ENCODE data around the gene MLX.
"Not testable (repeated sequence)": the region's sequence is repeated elsewhere in the genome, so short reads cannot be mapped to it uniquely, and the experiment has no call there.

MLX gene

GRCh38 chr17:42537156-42537805 lies 29.6 kb upstream of the MLX start:
- no peak overlapping the region; the same call in 1 of the 2 replicates for H2AFZ ChIP-seq (ENCODE audit: low read length)
- H3F3A ChIP-seq (ENCODE audit: low read depth), result no peaks in the 10 kb centered on the region
- peaks cover 37% of the 10 kb centered on the region for H3K4me1 ChIP-seq (ENCODE audit: insufficient read depth, low read length, poor library complexity, severe bottlenecking)
- H3K9ac ChIP-seq (ENCODE audit: low read depth, low read length, poor library complexity, severe bottlenecking), result peak overlapping the region; percentile 91
- H3K27me3 ChIP-seq (ENCODE audit: insufficient read depth, low read length, poor library complexity, severe bottlenecking), result no peaks in the 10 kb centered on the region
- H3K79me2 ChIP-seq (ENCODE audit: insufficient read depth, low read length), result peaks cover 41% of the 10 kb centered on the region
- peak overlapping the region; percentile 96 for H3K4me2 ChIP-seq (ENCODE audit: low read depth, low read length, poor library complexity, severe bottlenecking)
- H3K9me2 ChIP-seq (replicated peaks; ENCODE audit: low read depth, low read length), result no peaks in the 10 kb centered on the region
- no peaks in the 10 kb centered on the region for H3K9me3 ChIP-seq (ENCODE audit: insufficient read depth, low read depth, low read length)
- H3K36me3 ChIP-seq (ENCODE audit: insufficient read depth, low read length), result no peaks in the 10 kb centered on the region
- no peak for TF ChIP-seq EZH2phosphoT487 (IDR thresholded peaks at IDR 0.05; ENCODE audit: borderline replicate concordance)
- no peak for TF ChIP-seq CTCF (conservative IDR thresholded peaks at IDR 0.05; ENCODE audit: low read length)
- H4K20me1 ChIP-seq (ENCODE audit: insufficient read depth, low read length, poor library complexity, severe bottlenecking), result peaks cover 8% of the 10 kb centered on the region
- peak overlapping the region; percentile 84 for H3K4me3 ChIP-seq (ENCODE audit: low read length, poor library complexity, severe bottlenecking)

- Histone ChIP-seq H3K9me3 (ENCODE audit: insufficient read depth, low read depth, low read length) (no peaks in the 10 kb centered on the region), H3K4me2 (ENCODE audit: low read depth, low read length, poor library complexity, severe bottlenecking) (peak overlapping the region; percentile 96), H3K4me1 (ENCODE audit: insufficient read depth, low read length, poor library complexity, severe bottlenecking) (peaks cover 37% of the 10 kb centered on the region), H2AFZ (ENCODE audit: low read length) (no peak overlapping the region), H3K4me3 (ENCODE audit: low read length, poor library complexity, severe bottlenecking) (peak overlapping the region; percentile 84), H3K79me2 (ENCODE audit: insufficient read depth, low read length) (peaks cover 41% of the 10 kb centered on the region), H3K9ac (ENCODE audit: low read depth, low read length, poor library complexity, severe bottlenecking) (peak overlapping the region; percentile 91), H3K27me3 (ENCODE audit: insufficient read depth, low read length, poor library complexity, severe bottlenecking) (no peaks in the 10 kb centered on the region), H3F3A (ENCODE audit: low read depth) (no peaks in the 10 kb centered on the region), H3K36me3 (ENCODE audit: insufficient read depth, low read length) (no peaks in the 10 kb centered on the region; the same call in 1 of the 2 replicates), H4K20me1 (ENCODE audit: insufficient read depth, low read length, poor library complexity, severe bottlenecking) (peaks cover 8% of the 10 kb centered on the region), H3K9me2 (replicated peaks; ENCODE audit: low read depth, low read length) (no peaks in the 10 kb centered on the region)
- TF ChIP-seq EZH2phosphoT487 (IDR thresholded peaks at IDR 0.05; ENCODE audit: borderline replicate concordance), result no peak
Measured at GRCh38 chr17:42537826-42538451, 29.0 kb upstream of the MLX start.

GRCh38 chr17:42538482-42538881 lies 28.4 kb upstream of the MLX start:
- Histone ChIP-seq H3K9me2 (replicated peaks; ENCODE audit: low read depth, low read length) (no peaks in the 10 kb centered on the region), H3F3A (ENCODE audit: low read depth) (no peaks in the 10 kb centered on the region), H3K9ac (ENCODE audit: low read depth, low read length, poor library complexity, severe bottlenecking) (peak overlapping the region; percentile 91), H3K4me1 (ENCODE audit: insufficient read depth, low read length, poor library complexity, severe bottlenecking) (peaks cover 37% of the 10 kb centered on the region), H4K20me1 (ENCODE audit: insufficient read depth, low read length, poor library complexity, severe bottlenecking) (peaks cover 8% of the 10 kb centered on the region), H3K79me2 (ENCODE audit: insufficient read depth, low read length) (peaks cover 36% of the 10 kb centered on the region), H3K4me2 (ENCODE audit: low read depth, low read length, poor library complexity, severe bottlenecking) (peak overlapping the region; percentile 96), H3K4me3 (ENCODE audit: low read length, poor library complexity, severe bottlenecking) (no peak overlapping the region), H3K36me3 (ENCODE audit: insufficient read depth, low read length) (no peaks in the 10 kb centered on the region; the same call in 1 of the 2 replicates), H3K9me3 (ENCODE audit: insufficient read depth, low read depth, low read length) (no peaks in the 10 kb centered on the region), H3K27me3 (ENCODE audit: insufficient read depth, low read length, poor library complexity, severe bottlenecking) (no peaks in the 10 kb centered on the region), H2AFZ (ENCODE audit: low read length) (no peak overlapping the region)
- TF ChIP-seq CTCF (conservative IDR thresholded peaks at IDR 0.05; ENCODE audit: low read length), result no peak
- no peak for TF ChIP-seq EZH2phosphoT487 (IDR thresholded peaks at IDR 0.05; ENCODE audit: borderline replicate concordance)

- H3K4me1 ChIP-seq (ENCODE audit: insufficient read depth, low read length, poor library complexity, severe bottlenecking), result peaks cover 29% of the 10 kb centered on the region
- not testable (repeated sequence) for H2AFZ ChIP-seq (ENCODE audit: low read length); H3K9me2 ChIP-seq (replicated peaks; ENCODE audit: low read depth, low read length); H4K20me1 ChIP-seq (ENCODE audit: insufficient read depth, low read length, poor library complexity, severe bottlenecking); H3K9me3 ChIP-seq (ENCODE audit: insufficient read depth, low read depth, low read length); H3K27me3 ChIP-seq (ENCODE audit: insufficient read depth, low read length, poor library complexity, severe bottlenecking); H3K4me3 ChIP-seq (ENCODE audit: low read length, poor library complexity, severe bottlenecking); H3K36me3 ChIP-seq (ENCODE audit: insufficient read depth, low read length); H3K9ac ChIP-seq (ENCODE audit: low read depth, low read length, poor library complexity, severe bottlenecking); H3F3A ChIP-seq (ENCODE audit: low read depth)
- peaks cover 24% of the 10 kb centered on the region for H3K79me2 ChIP-seq (ENCODE audit: insufficient read depth, low read length)
- peak overlapping the region; percentile 46 for H3K4me2 ChIP-seq (ENCODE audit: low read depth, low read length, poor library complexity, severe bottlenecking)
Measured at GRCh38 chr17:42540558-42540957, 26.3 kb upstream of the MLX start.
